Stimulated activated memory B cell treated with anti-CD40 and anti-IgM and Interleukin-4, amounts not matched to agents 10 μg/mL and 1 μg/mL and 100 μg/mL, for 72 hours (primary cell): Measurements from ENCODE around the gene AKNA.

ENCODE experiments used
- ATAC-seq: fragments of 150-1000 bp; cut with Tn5 transposase; 2 replicates; pipeline ENCODE4 v1.10.0; 2021
- H3K27ac Mint-ChIP-seq: one replicate; pipeline ENCODE4 v1.8.0; 2022; ENCODE audit warnings: mild to moderate bottlenecking, mixed read lengths
- H3K27me3 Mint-ChIP-seq: one replicate; pipeline ENCODE4 v1.8.0; 2022; ENCODE audit warnings: mixed read lengths
- H3K36me3 Mint-ChIP-seq: one replicate; pipeline ENCODE4 v1.8.0; 2022; ENCODE audit warnings: mixed read lengths
- H3K4me1 Mint-ChIP-seq: one replicate; pipeline ENCODE4 v1.8.0; 2022; ENCODE audit warnings: mixed read lengths
- H3K4me3 Mint-ChIP-seq: one replicate; pipeline ENCODE4 v1.8.0; 2022; ENCODE audit warnings: mild to moderate bottlenecking, moderate library complexity, mixed read lengths
- H3K9me3 Mint-ChIP-seq: one replicate; pipeline ENCODE4 v1.8.0; 2022; ENCODE audit warnings: mixed read lengths

The AKNA gene

DNA sequence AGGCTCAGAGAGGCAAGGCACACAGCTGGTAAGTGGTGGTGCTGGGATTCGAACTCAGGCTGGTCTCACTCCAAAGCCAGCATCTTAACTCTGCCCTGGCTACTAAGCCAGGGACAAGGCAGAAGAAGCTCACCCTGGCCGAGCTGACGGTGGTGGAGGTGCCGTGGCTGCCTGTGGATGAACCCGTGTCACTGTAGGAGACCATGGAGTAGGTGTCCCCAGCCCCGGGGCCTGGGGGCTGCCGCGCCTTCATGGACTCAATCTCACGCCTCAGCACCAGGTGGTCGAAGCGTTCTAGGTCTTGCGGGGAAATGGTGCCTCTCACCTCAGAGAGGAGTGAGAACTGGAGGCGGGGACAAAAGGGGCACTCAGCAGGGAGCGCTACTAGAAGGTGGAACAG is 35.4 kb upstream of the AKNA start:
- no peak overlapping the region for H3K4me3 Mint-ChIP-seq
- peaks cover 48% of the 10 kb centered on the region for H3K36me3 Mint-ChIP-seq
- H3K27ac Mint-ChIP-seq = no peak overlapping the region
- H3K27me3 Mint-ChIP-seq = no peaks in the 10 kb centered on the region
- H3K4me1 Mint-ChIP-seq = no peaks in the 10 kb centered on the region
- H3K9me3 Mint-ChIP-seq = no peaks in the 10 kb centered on the region
- no peak for ATAC-seq

DNA sequence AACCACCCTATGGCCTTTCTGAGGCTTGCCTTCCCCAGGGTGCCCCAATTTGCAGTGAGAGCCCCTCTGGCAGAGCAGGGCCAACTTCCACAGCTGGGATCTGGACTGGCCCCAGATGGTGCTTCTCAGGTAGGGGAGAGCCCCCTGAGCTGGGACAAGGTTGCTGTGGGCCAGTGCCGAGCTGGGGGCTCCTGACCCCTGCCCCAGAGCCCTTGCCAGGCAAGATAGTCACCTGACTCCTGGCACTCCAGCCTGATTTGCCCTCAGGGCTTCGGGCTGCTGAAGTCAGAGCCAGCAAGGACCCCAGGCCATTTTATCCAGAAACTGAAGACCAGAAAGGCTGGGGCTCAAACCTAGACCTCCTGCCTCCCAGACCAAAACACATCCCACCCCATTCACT is 33.4 kb upstream of the AKNA start:
- Mint-ChIP-seq H3K27me3 (no peaks in the 10 kb centered on the region), H3K4me3 (no peak overlapping the region), H3K4me1 (peaks cover 6% of the 10 kb centered on the region), H3K36me3 (peaks cover 66% of the 10 kb centered on the region), H3K9me3 (no peaks in the 10 kb centered on the region), H3K27ac (no peak overlapping the region)
- no peak for ATAC-seq

DNA sequence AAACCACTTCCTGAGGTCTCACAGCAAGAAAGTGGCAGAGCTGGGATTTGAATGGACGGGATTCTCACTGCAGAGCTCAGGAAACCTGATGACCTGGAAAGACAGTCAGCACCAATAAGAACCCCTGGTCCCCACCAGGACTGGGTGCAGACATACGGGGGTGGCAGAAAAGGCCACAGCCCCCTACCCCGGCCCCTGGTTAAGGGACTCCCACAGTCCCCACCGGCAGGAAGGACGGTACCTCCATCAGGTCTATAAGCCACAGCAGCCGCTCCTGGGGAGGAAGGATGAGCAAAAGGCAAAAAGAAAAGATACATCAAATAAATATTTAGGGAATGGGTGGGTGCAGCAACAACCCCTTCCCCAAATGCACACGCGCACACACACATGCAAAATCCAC is 32.0 kb upstream of the AKNA start:
- H3K4me1 Mint-ChIP-seq = peaks cover 6% of the 10 kb centered on the region
- no peak overlapping the region for H3K27ac Mint-ChIP-seq

DNA sequence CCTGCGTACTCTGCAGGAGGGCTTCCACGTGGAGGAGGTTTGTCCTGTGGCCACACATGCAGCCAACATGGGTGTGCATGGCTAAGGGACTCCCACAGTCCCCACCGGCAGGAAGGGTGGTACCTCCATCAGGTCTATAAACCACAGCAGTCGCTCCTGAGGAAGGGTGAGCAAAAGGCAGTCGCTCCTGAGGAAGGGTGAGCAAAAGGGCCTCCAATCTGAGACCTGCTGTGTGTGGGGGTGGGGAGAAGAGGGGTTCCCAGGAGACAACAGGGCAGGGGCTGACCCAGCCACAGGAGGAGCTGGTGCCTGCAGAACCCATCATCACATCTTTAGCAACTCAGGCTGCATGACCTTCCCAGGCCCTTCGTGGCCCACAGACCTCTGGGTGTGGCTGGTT is 30.3 kb upstream of the AKNA start:
- ATAC-seq = no peak
- Mint-ChIP-seq H3K4me1 (peaks cover 6% of the 10 kb centered on the region), H3K27ac (no peak overlapping the region), H3K36me3 (peaks cover 45% of the 10 kb centered on the region), H3K4me3 (no peak overlapping the region), H3K9me3 (no peaks in the 10 kb centered on the region), H3K27me3 (no peaks in the 10 kb centered on the region)

More for the DNA sequence above, 32.0 kb upstream of the AKNA start:
- ATAC-seq = no peak
- H3K27me3 Mint-ChIP-seq = no peaks in the 10 kb centered on the region
- H3K4me3 Mint-ChIP-seq = no peak overlapping the region
- no peaks in the 10 kb centered on the region for H3K9me3 Mint-ChIP-seq
- H3K36me3 Mint-ChIP-seq = peaks cover 62% of the 10 kb centered on the region

DNA sequence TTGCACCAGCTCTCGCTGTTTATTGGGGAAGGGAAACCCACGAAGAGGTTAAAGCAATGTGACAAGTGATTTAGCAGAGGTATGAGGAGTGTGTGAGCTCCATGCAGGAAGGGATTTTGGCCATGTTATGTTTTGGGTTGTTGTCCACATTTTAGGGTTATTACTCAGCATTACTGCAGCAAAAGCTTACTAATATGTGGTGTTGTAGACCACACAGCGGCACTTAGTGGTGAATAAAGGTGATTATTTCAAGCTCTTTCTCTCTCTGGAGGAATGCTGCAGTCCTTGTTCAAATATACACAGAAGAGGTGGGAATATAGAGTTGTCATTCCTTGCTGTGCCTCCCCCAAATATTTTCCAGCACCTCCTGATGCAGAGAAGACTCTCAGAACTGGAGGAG is 29.7 kb upstream of the AKNA start:
- Mint-ChIP-seq H3K36me3 (peaks cover 41% of the 10 kb centered on the region), H3K27me3 (no peaks in the 10 kb centered on the region), H3K4me1 (peaks cover 6% of the 10 kb centered on the region), H3K4me3 (no peak overlapping the region), H3K27ac (no peak overlapping the region), H3K9me3 (no peaks in the 10 kb centered on the region)
- no peak for ATAC-seq

DNA sequence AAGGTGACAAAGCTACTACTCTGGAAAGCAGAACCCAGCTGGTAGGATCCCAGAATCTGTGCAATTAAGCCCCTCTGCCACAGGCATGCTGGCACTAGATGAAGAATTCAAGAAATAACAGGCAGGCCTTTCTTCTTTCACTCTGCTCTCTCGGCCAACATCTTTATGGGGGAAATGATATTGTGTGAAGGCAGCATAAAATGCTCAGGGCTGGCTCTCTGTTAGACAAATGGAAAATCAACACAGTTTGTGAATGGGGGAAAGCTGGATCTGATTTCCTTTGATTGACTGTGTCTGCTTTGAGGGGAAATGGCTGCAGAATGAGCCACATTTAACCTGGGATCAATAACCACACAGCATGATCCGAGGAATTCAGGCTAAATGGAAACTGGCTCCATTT is 29.1 kb upstream of the AKNA start:
- H3K36me3 Mint-ChIP-seq = peaks cover 37% of the 10 kb centered on the region
- H3K4me3 Mint-ChIP-seq = no peak overlapping the region
- no peaks in the 10 kb centered on the region for H3K27me3 Mint-ChIP-seq
- H3K27ac Mint-ChIP-seq = no peak overlapping the region
- ATAC-seq = no peak
- H3K9me3 Mint-ChIP-seq = no peaks in the 10 kb centered on the region
- peaks cover 6% of the 10 kb centered on the region for H3K4me1 Mint-ChIP-seq

DNA sequence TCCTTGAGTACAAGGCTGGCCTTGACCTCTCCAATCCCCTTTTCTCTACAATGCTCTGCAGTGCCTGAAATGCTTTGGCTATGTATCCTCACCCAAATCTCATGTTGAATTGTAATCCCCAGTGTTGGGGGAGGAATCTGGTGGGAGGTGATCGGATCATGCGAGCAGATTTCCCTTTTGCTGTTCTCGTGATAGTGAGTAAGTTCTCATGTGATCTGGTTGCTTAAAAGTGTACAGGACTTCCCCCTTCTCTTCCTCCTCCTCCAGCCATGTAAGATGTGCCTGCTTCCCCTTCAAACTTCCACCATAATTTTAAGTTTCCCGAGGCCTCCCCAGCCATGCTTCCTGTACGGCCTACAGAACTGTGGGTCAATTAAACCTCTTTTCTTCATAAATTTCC is 28.5 kb upstream of the AKNA start:
- Mint-ChIP-seq H3K9me3 (no peaks in the 10 kb centered on the region), H3K4me1 (peaks cover 6% of the 10 kb centered on the region), H3K4me3 (no peak overlapping the region), H3K27ac (no peak overlapping the region), H3K27me3 (no peaks in the 10 kb centered on the region), H3K36me3 (peaks cover 35% of the 10 kb centered on the region)
- ATAC-seq = no peak

DNA sequence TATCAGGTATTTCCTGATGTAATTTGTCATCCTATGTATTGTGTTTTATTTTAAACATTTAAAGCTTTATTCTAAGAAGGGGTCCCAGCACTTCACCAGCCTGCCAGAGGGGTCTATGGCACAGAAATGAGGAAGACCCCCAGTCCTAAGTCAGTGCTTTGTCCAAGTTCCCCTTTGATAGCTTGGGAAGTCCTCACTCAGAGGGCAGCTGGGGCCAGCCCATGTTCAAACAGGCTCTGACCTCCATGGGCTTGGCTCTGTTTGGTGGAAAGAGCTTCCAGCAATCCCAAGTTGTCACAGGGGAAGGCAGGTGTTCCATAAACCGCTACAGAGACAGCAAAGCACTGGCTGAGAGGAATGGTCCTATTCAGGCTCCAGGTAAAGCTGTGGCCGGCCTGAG is 26.6 kb upstream of the AKNA start:
- Mint-ChIP-seq H3K27ac (no peak overlapping the region), H3K4me3 (no peak overlapping the region)
- no peak for ATAC-seq

DNA sequence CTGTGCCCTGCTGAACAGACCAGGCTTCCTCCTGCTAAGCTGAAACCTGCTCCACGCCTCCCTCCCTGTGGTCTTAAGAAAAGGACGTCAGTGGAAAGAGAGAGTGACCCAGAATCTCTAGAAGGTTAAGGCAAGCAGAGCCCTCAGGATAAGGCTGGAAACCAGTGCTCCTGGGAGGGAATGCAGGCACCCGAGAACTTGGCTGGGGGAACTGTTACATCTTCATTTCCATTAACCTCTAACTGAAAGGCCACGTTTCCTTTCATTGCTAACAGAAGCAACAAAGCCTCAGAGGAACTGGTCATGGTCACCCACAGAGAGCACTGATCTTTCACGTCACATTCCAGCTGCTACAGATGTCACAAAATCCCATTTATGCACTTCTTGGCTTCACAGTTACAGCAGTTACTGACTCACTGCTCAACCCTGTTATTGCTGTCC is 26.1 kb upstream of the AKNA start:
- Mint-ChIP-seq H3K4me1 (peaks cover 17% of the 10 kb centered on the region), H3K27me3 (no peaks in the 10 kb centered on the region), H3K9me3 (no peaks in the 10 kb centered on the region), H3K27ac (no peak overlapping the region), H3K4me3 (no peak overlapping the region), H3K36me3 (peaks cover 25% of the 10 kb centered on the region)
- no peak for ATAC-seq

More for the DNA sequence above, 26.6 kb upstream of the AKNA start:
- H3K9me3 Mint-ChIP-seq = no peaks in the 10 kb centered on the region
- H3K4me1 Mint-ChIP-seq = peaks cover 13% of the 10 kb centered on the region
- peaks cover 30% of the 10 kb centered on the region for H3K36me3 Mint-ChIP-seq
- no peaks in the 10 kb centered on the region for H3K27me3 Mint-ChIP-seq

DNA sequence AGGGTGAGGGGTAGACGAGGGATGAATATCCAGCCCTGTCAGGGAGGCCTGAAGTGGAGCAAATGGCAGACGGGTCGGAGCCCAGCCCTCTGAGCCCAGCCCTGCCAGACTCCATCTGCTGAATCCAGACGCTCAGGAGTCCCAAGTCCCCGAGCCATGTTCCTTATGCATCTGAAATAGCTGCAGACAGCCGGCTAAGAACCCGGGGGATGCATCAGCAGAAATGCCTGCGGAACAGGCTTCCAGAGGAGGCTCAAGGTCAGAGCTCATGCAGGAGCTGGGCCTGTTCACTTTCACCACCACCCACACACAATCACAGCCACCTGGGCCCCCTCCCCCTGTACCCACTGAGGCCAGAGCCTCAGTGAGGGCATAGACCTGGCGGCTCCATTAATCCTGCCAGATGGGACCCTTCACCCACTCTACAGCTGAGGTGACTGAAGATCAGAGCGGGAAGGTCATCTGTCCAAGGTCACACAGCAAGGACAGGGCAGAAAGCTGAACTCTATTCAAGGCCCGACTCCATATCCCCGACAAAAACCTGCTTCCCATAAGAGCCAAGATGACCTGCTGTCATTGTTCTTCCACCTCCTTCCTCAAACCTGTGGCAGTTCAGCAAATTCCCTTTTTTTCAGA is 24.4 kb upstream of the AKNA start:
- H3K9me3 Mint-ChIP-seq = no peaks in the 10 kb centered on the region
- H3K4me3 Mint-ChIP-seq = no peak overlapping the region
- H3K27ac Mint-ChIP-seq = no peak overlapping the region
- H3K36me3 Mint-ChIP-seq = peaks cover 10% of the 10 kb centered on the region
- no peak for ATAC-seq
- H3K4me1 Mint-ChIP-seq = peaks cover 17% of the 10 kb centered on the region
- no peaks in the 10 kb centered on the region for H3K27me3 Mint-ChIP-seq

DNA sequence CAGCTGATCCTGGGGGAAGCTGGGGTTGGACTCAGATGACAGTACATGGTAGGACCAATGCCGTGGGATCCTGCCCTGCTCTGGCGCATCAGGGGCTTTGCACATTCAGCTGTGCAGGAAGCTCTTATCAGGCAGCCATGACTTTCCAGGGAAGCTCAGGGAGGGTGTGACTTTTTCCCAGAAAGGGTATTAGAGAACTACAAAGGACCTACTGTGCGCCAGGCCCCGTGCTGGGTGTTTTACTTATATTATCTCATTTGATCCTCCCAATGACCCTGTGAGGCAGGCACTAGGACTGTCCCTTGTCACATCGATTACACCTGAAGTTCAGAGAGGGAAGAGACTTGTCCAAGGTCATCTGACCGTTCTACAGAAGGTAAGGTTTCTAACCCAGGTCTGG is 23.7 kb upstream of the AKNA start:
- H3K4me1 Mint-ChIP-seq = peaks cover 14% of the 10 kb centered on the region
- H3K27me3 Mint-ChIP-seq = no peaks in the 10 kb centered on the region
- H3K27ac Mint-ChIP-seq = no peak overlapping the region
- no peaks in the 10 kb centered on the region for H3K9me3 Mint-ChIP-seq
- no peak overlapping the region for H3K4me3 Mint-ChIP-seq
- H3K36me3 Mint-ChIP-seq = peaks cover 5% of the 10 kb centered on the region
- no peak for ATAC-seq

DNA sequence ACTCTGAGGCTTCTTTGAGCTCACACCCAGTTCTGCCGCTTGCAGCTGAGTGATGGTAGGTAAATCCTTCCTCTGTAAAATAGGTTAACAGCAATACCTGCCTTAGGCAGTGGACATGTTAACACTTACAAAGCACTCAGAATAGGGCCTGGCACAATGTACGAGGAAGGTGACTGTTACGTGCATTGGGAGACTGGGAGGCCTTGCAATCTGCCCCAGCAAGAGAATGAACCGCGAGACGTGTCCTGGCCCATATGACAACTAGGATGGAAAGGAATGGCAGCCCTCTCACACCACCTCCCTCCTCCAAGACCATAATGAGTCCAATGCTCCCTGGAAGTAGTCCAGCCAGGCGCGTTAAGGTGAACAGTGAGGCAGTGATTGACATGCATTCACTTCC is 23.1 kb upstream of the AKNA start:
- Mint-ChIP-seq H3K36me3 (peaks cover 6% of the 10 kb centered on the region), H3K4me3 (no peak overlapping the region), H3K4me1 (peaks cover 11% of the 10 kb centered on the region), H3K9me3 (no peaks in the 10 kb centered on the region), H3K27ac (no peak overlapping the region), H3K27me3 (no peaks in the 10 kb centered on the region)
- ATAC-seq = no peak

DNA sequence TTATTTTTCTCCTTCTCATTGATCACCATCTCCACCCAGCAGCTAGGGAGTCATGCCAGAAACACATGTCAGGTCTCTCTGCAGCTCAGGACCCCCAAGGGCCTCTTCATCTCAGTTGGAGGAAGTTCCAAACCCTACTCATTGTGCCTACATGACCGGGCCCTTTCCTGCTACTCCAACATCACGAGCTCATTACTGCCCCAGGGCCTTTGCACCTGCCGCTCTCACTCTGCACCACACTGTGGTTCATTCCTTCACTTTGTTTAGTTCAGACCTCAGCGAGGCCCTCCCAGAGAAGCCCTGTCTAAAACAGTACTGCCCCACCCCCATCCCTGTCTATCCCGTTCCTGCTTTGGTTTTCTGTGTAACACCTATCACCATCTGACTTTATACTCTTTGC is 22.1 kb upstream of the AKNA start:
- no peaks in the 10 kb centered on the region for H3K27me3 Mint-ChIP-seq
- peaks cover 18% of the 10 kb centered on the region for H3K4me1 Mint-ChIP-seq
- H3K27ac Mint-ChIP-seq = no peak overlapping the region
- ATAC-seq = no peak
- no peaks in the 10 kb centered on the region for H3K9me3 Mint-ChIP-seq
- no peak overlapping the region for H3K4me3 Mint-ChIP-seq
- H3K36me3 Mint-ChIP-seq = peaks cover 6% of the 10 kb centered on the region

DNA sequence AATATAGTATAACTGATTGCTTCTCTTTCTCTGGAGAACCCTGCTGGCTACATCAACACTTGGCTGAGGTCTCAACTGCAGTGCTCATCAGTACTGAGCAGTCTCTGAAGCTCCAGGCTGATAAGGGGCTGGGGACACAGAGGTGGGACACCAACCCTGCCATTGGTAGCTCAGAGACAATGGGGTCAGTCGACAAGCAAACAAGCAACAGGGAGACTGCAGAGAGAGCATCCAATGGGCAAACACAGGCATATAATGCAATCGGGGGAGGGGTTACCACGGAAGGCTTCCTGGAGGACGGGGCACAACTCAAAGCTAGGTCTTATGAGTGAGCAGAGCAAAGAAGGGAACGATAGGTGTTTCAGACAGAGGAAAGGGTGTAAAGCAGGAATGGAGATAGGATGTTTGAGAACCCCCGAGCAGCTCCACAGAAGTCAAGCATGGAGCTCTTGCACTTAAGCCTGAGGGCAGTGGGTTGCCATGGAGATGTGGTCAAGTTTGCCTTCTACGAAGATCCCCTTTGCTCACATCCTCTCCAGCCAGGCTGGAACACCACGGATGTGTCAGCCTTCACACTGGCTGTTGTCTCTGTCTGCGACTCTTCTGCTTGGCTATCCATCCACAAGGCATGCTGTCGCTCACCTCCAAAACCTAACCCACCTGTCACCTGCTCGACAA is 21.5 kb upstream of the AKNA start:
- ATAC-seq = no peak
- no peaks in the 10 kb centered on the region for H3K9me3 Mint-ChIP-seq
- H3K27me3 Mint-ChIP-seq = no peaks in the 10 kb centered on the region
- H3K4me1 Mint-ChIP-seq = peaks cover 18% of the 10 kb centered on the region
- H3K27ac Mint-ChIP-seq = no peak overlapping the region
- H3K36me3 Mint-ChIP-seq = peaks cover 6% of the 10 kb centered on the region
- H3K4me3 Mint-ChIP-seq = no peak overlapping the region

DNA sequence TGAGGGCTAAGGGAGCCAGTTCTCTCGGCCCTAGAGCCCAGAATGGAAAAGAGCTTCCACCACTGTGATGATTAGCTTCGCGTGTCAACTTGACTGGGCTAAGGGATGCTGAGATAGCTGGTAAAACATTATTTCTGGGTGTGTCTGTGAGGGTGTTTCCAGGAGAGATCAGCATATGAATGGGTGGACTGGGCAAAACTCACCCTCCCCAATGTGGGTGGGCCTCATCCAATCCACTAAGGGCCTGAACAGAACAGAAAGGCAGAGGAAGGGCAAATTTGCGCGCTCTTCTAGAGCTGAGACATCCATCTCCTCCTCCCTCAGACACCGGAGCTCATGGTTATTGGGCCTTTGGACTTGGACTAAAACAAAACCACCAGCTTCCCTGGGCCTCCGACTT is 20.9 kb upstream of the AKNA start:
- no peak overlapping the region for H3K27ac Mint-ChIP-seq

DNA sequence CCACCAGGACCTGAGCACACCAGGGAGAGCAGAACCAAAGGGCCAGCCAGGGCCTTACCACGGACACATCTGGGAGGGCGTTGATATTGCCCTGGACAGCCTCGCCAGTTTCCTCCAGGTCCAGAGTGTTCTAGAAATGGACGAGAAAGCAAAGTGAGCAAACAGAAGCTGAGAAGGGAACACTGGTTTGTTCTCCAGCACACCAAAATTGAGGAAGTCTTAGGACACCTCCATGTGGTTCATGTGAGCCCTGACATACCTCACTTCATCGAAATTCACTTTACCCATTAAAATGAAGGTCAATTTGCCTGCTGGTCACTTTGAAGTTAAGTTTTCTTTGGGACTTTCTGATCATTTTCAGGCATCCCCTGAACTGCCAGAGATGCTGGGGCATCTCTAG is 20.1 kb upstream of the AKNA start:
- no peaks in the 10 kb centered on the region for H3K27me3 Mint-ChIP-seq
- ATAC-seq = no peak
- no peaks in the 10 kb centered on the region for H3K9me3 Mint-ChIP-seq
- H3K36me3 Mint-ChIP-seq = peaks cover 6% of the 10 kb centered on the region
- H3K27ac Mint-ChIP-seq = no peak overlapping the region
- no peak overlapping the region for H3K4me3 Mint-ChIP-seq
- H3K4me1 Mint-ChIP-seq = peaks cover 18% of the 10 kb centered on the region

More for the DNA sequence above, 20.9 kb upstream of the AKNA start:
- ATAC-seq = no peak
- Mint-ChIP-seq H3K36me3 (peaks cover 6% of the 10 kb centered on the region), H3K4me3 (no peak overlapping the region), H3K4me1 (peaks cover 18% of the 10 kb centered on the region), H3K9me3 (no peaks in the 10 kb centered on the region), H3K27me3 (no peaks in the 10 kb centered on the region)
